GM18508 (cell line): ENCODE measurements around the gene GNAI3.
A peak's percentile ranks its signal among the peaks of the same experiment; 100 is the strongest.

Experiments
- ATAC-seq: cut with Tn5 transposase; IDR thresholded peaks from one replicate; pipeline ENCODE4 v1.9.1; 2021; ENCODE audit warnings: moderate number of reproducible peaks; ENCODE audit not compliant: insufficient read depth, unreplicated experiment

GNAI3 gene

DNA sequence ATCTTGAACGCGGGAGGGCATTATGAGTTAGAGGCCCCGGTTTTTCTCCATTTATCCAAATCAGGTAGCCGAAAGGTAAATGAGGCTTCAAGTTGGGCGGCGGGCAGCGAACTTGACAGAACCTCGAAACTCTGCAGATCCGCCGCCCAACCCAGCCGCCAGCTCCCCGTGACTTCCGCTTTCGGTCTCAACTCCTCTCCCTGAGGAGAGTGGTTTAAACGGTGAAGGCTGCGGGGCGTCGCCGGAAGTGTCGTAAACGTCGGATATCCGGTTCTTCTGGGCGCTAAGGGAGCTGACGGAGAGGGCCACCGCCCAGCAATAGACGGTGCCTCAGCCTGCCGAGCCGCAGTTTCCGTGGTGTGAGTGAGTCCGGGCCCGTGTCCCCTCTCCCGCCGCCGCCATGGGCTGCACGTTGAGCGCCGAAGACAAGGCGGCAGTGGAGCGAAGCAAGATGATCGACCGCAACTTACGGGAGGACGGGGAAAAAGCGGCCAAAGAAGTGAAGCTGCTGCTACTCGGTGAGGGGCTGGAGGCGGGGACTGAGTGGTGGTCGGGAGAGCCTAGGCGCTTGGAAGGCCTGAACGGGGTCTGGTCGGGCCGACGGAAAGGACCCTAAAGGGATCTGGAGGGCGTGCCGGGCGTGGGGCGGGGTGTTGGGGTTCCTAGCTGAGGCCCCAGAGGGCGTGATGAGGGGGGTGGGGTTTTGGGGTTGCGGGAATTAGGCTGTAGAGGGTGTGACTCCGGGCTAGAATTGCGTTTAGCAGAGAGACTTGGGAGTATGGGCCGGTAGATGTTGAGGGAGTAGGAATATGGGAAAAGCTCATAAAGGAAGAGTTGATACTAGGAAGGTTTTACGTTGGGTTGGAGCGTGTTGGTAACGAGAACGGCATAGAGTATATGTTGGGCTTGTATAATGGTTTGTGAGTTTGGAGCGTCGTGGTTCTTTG lies at the start of gene GNAI3:
Gene GNAI3, plus strand, starts transcription at position 295 of the 947 bp plus-strand sequence. Its CDS starts 106 bp downstream, at position 401.
- peak; percentile 61 for ATAC-seq

DNA sequence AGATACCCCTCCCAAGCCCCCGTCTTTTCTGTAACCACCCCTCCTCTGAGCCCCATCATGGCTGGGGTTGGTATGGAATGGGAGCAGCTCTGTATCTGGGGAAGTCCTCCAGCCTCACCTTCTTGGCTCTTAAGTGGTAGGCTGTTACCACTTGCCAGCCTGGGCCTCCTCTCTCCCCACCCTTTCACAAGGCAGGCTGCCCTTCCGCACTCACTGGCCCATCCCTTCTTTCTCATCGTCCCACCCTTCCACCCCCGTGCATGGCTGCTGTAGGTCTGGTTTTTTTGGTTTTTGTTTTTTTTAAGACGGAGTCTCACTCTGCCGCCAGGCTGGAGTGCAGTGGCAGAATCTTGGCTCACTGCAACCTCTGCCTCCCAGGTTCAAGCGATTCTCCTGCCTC lies 49.3 kb upstream of the GNAI3 start:
- no peak for ATAC-seq

DNA sequence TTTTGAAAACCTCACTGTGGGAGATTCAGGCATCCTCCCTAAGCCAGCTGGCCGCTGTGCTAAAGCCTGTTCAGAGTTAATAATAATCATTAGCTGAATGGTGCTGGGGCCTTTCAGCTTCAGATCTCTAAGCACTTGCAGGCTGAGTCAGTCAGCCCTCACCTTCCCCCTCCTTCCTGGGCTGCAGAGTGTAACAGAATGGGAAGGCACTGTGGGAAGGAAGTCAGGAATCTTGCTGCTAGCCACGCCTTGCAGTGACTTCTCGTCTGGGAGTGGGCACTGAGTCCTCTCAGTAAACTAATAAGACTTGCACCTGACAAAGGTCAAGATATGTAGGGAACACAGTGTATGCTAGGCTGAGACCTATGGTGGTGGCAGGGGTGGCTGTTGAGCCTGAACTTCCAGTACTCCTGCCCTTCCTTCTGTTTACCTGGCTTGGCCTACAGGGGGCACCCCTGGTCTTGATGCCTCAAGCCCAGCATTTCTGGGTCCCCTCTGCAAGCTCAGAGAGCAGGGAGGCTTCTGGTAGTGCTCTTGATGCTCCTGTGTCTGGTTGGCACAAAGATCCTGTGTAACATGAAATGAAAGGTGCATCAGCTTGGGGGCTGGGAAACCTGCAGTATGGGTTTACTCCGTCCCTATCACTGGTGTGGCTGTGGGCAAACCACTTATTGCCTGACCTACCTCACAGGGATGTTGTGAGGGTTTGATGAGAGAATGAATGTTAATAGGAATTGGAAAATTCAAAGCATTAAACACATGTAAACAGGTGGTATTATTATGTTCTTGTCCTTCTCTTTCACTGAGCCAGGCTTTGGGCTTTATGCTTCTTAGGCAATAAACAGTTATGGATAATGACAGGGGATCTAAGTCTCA lies 48.5 kb upstream of the GNAI3 start:
- ATAC-seq: no peak

DNA sequence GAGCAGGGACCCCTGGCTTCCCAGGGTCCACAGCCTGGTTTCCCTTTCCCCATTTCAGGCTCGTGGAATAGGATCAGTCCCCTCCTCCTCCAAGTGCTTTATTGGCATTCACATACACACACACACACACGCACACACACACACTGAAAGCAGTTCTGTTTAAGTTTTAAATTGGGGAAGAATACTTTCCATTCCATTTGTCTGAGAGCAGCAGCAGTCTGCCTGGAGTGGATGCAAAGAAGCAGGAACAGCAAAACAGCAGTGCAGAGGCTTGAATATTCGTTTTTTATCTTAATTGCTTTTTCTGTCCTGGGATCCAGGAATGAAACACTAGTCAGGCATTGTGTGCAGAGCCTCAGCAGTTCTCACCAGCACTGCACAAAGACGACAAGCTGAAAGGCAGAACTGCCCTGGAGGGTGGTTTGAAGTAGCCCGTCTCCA lies 47.5 kb upstream of the GNAI3 start:
- ATAC-seq: no peak

DNA sequence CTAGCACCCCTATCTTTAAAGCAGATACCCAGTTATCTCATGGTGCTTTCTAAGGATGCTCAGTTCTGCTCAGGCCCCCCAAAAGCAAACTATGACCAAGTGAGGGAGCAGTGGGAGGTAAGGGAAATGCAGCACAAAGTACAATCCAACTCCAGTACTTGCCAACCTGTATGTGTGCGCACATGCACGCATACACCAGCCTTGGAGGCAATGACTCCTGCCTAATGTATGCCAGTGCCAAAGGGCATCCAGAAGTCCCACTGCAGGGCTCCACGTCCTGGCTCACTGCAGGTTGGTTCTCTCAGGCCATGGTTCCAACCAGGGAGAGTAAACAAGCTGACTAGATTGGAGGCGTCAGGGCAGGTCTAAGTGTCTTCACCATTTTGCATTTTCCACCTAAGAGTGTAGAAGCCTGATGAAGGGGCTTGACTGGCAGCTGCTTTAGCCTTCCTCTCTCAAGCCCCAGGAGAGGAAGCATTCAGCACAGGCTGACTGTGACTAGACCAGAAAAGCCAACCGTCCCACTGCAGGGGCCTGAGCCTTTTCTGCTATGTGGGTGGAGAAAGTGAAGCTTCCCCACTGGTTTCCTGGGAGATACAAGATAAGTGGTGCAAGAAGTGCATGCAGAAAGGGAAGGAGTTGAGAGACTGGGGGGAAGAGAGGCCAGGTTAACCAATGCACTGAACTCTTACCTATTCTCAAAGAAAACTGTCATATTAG lies 46.6 kb upstream of the GNAI3 start:
- ATAC-seq: no peak

DNA sequence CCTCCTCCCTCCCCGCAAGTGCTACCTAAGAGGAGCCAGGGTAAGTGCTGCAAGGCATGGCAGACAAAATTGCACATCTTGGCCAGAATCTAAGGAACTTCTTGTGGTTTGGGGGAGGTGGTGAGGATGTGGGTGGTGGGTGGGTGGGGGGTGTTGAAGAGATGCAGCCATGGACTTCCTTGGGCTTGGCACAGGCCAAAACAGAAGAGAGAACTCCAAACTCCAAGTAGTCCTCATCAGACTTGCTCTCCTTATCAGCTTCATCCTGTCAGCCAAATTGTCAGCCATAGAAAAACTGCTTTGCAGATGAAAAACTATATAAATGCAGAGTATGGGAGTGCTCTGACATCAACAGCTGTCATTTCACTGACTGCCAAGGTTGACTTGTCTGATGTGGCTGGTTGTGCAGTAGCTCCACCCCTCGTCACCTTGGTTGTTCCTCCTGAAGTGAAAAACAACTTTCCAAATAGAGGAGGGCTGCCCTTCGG lies 46.0 kb upstream of the GNAI3 start:
- ATAC-seq: no peak

DNA sequence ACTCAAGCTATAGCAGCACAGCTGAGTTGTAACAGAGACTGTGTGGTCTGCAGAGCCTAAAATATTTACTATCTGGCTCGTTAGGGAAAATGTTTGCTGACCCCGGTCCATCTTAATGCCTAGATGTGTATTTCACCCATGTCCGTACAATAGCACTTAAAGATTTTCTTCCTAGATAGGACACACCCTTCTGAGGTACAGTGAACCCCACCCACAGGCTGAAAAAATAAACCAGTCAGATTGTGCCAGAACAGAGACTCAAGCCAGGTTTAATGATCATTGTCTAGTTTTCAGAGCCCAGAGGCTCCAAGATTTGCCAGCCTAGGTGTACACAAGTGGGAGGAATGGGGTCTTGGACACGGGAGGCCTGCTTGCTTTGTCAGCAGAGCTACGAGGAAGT lies 44.5 kb upstream of the GNAI3 start:
- no peak for ATAC-seq

DNA sequence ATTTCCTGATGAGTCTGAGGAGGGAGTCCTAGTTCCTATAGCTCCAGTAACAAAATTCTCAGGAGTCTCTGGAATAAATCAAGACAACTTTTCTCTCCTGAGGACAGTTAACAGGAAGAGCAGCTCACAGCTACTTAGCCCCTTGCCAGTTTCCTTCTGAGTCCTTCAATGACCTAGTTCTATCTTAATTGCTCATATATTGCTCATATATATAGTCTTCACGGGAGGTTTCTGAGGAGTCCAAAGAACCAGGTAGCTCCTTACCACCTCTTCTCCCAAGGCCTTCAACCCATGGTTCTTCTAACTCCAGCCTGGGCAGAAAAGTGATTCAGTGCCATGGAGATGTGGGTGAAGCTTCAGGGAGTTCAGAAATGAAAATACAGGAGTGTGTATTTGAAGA lies 43.4 kb upstream of the GNAI3 start:
- no peak for ATAC-seq

DNA sequence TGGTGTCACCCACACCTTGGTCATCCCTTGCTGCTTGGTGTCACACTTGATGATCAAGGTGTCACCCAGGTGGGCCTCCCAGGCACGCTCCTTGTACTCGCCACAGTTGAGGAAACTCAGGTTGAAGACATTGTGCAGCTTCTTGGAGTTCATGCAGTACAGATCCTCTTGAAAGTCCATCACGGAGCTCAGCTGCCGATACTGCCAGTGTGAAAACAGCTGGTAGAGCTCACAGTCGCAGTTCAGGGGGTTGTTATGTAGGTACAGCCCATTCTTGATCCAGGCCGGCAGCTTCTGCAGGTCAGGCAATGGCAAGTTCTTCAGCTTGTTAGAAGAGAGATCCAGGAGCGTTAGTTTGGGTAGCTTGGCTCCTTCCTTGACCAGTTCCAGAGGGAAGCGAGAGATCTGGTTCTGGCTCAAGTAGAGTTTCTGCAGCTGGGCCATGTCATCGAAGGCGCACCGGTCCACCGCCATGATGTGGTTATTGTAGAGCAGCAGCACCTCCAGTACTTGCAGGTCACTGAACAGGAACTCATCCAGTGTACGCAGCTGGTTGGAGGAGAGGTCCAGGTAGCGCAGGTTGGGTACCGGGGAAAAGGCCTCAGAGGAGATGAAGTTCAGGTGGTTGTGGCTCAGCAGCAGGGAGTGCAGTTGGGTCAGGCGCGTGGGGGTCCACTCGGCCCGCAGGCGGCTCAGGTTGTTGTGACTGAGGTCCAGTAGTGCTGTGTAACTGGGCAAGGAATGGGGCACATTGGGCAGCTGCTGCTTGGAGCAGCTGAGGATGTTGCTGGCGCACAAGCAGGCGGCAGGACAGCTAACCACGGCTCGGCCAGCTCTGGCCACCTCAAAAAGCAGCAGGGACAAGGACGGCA lies 40.2 kb upstream of the GNAI3 start:
- no peak for ATAC-seq

DNA sequence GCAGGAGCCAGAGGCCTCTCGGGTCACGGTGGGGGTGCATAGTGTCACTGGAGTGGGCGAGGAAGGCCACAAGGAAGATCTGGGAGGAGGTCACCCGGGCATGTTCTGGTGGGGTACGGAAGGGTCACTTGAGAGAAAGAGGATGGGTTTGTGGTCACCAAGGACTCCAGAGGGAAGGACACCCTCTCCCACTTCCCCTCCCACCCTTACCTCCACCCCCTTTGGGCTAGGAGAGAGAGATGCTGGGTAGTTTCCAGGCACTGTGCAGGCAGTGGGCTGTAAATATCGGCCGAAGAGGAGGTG lies 39.6 kb upstream of the GNAI3 start:
- no peak for ATAC-seq

DNA sequence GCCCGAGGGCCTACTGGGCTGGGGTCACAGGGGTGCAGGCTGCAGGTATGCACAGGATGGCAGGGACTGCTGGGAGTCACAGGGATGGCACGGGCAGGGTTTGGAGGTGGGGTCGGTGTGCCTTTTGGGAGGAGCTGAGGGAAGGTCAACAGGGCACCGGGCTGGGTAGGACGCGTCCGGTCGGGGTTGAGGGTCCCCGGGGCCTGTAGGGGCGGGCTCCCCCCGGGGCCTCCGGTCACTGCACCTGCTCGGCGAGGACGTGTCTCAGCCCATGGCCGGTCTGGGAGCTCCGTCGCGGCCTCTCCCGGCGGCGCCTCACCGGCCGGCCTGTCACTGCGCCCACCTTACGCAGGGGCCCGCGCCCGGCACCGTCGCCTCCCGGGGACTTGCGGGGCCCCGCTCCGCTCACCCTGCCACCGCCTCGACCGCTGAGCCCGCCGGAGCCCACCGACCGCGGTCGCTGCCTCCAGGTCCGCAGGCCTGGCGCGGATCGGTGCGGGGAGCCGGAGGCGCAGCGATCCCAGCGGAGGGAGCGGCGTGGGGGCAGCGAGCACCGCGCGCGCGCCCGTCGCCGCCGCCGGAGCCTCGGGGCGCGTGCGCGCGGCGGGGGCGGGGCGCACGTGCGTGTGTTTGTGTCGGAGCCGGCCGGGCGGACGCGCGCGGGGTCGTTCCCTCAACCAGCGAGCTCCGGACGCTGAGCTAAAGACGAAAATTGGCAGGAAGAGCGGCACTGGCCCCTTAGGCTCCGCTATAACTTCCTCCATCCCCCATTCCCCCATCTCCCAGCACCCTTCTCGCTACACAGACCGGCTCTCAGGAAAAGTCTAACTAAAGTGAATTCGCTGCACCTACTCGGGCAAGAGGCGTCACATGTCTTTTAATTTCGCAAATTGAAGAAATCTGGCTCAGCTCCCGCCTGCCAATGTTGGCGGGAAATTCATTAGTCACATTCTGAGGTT lies 39.0 kb upstream of the GNAI3 start, which contains the start of gene AMIGO1:
Gene AMIGO1, minus strand, starts transcription at position 552 of the 959 bp plus-strand sequence. CDS start 815 bp downstream, outside the sequence.
- no peak for ATAC-seq

DNA sequence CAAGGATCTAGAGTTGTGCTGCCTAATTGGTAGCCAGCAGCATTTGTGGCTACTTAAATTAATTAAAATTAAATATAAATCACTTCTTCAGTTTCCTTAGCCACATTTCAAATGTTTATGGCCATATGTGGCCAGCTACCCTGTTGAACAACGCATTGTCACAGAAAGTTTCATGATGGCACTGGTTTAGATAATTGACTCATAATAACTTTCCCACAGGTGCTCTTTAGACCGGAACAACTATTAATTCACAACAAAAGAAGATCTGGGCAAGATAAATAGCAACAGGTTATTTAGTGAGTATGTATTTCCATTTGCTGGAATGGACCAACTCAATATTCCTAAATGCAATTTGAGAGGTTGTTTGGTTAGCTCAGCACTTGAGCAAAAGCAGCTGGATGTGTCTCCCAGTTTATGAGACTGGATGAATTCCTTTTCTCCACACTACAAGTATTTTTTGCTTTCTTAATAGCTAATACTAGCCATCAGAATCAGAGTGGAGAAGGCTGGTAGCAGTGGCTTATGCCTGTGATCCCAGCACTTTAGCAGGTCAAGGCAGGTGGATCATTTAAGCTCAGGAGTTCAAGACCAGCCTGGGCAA lies 35.2 kb upstream of the GNAI3 start:
- ATAC-seq: no peak

DNA sequence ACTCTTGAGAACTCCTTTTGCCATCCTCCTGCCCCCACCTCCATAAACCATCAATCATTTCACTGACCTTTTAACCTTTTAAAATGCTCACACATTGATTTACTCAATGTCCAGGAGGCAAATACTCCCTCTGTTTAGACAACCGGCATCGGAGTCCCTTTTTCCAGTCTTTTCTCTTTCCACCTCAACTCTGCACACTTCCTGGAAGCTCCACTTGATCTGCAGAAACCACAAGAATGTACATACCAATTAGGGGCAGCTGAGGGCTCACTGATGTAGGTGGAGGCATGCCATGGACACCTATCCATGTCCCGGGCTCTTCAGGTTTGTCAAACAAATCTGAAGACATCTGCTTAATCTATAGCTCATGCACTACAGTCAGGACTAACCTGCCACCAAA lies 33.6 kb upstream of the GNAI3 start:
- no peak for ATAC-seq

DNA sequence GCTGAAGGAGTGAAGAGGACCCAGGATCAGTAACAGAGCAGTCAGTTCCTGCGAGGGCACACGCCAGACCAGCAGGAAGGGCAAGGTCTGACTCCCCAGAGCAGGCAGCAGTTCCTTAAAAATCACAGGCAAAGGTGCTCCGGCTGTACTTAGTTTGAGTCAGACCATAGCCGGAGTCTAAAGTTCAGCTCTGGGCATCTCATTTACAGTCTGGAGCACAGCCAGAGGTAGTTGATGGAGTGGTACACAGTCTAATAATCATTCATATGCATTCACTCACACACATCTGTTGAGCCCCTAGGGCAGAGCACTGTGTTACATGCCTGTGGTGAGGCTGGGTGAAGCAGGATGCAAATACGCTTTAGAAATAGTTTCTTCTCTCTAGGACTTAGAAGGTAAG lies 31.5 kb upstream of the GNAI3 start:
- ATAC-seq: no peak

DNA sequence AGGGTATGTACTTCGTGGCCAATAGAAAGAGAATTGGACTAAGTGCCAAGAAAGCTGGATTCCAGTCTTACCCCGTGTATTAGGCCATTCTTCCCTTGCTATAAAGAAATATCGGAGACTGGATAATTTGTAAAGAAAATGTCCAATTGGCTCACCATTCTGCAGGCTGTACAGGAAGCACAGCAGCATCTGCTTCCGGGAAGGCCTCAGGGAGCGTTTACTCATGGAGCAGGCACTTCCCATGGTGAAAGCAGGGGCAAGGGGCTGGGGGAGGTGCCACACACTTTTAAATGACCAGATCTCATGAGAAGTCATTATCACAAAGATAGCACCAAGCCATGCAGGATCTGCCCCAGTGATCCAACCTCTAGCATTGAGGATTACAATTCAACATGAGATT lies 31.1 kb upstream of the GNAI3 start:
- ATAC-seq: no peak

DNA sequence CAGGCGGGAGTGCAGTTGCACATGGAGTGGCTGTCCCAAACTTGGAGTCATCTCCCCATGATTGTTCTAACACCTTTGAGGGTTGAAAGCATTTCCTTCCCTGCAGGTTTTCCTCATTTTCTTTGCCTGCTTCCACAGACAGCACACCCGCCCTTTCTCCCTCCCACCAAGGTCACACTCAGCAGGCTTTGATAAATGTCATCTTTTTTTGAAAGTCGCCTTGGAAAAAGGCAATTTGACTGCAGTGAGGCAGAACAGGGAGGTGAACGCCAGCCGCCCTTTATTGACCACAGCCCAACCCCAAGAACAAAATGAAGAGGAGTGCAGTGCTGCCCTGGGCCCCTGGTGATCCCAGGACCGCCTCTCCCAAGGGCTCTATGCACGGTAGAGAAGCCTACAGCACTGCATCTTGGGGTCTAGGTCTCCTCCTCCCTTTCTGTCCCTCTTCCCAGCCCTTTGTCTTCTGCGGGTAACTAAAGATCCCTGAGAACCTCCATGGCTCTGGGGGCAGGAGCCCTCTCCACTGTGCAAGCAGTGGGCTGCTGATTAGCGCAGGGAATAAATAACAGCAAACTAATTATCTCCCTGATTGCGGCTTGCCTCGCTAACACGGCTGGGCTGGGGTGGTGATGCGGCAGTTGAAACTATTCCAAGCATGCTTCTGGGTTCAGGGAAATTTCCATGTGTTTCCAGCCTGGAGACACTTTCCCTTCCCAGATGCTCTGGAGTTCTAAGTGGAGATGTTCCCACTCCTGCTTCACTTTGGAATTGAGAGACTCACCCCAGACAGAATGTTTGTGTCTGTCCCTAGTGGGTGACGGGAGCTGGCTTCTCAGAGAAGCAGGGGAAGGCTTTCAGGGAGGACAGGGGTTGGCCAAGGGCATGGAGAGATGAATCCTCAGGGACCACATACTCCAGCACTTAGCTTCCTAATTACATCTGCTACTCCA lies 27.1 kb upstream of the GNAI3 start:
- ATAC-seq: no peak

DNA sequence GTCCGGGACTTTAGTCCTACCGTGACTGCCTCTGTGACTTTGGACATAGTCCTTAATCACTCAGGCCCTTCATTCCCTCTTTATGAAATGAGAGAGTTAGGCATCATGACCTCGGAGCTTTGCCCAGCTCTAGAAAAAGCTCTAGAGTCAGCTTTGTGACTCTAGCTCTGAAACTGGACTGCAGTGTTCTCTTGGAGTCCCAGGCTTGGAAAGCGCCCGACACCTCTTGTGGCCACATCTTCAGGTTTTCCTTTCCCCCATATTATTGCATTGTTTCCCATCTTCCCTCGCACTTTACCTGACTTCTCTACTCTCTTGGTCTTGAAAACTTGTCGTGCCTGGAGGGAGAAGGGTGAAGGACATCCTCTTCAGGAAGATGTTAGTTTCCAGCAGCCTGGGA lies 26.4 kb upstream of the GNAI3 start:
- no peak for ATAC-seq
